Measurements from ENCODE around the gene CKM.
A peak's percentile ranks its signal among the peaks of the same experiment; 100 is the strongest.

Gene CKM

GRCh38 chr19:45322744-45323281 is at the start of gene CKM:
Gene CKM, minus strand, starts transcription at chr19:45322875. Its CDS starts 3,162 bp downstream, at chr19:45319713.
- H3K36me3 Mint-ChIP-seq: no peaks in the 10 kb centered on the region
- DNase-seq (ENCODE audit: low spot score in 2 of 2) (no peak), ATAC-seq (ENCODE audit: low read depth) (no peak)
- H3K4me1 Mint-ChIP-seq: peaks cover 4% of the 10 kb centered on the region
- no peaks in the 10 kb centered on the region for H3K9me3 Mint-ChIP-seq
- H3K27ac Mint-ChIP-seq: no peak within 1 kb of the TSS
- no peak within 1 kb of the TSS for H3K4me3 Mint-ChIP-seq
- peaks cover 15% of the 10 kb centered on the region for H3K27me3 Mint-ChIP-seq

GRCh38 chr19:45370410-45371204 is 47.9 kb upstream of the CKM start, which contains the start of gene ERCC2:
Gene ERCC2, minus strand, starts transcription at chr19:45370573. Its CDS starts 33 bp downstream, at chr19:45370540.
- peak within 1 kb of the TSS; percentile 81 for H3K4me3 Mint-ChIP-seq
- H3K36me3 Mint-ChIP-seq: peaks cover 2% of the 10 kb centered on the region
- ATAC-seq (ENCODE audit: low read depth) (peak; percentile 98), DNase-seq (ENCODE audit: low spot score in 2 of 2) (peak; percentile 99 to 100)
- peak within 1 kb of the TSS; percentile 75 for H3K27ac Mint-ChIP-seq
- H3K4me1 Mint-ChIP-seq: peaks cover 4% of the 10 kb centered on the region
- no peaks in the 10 kb centered on the region for H3K9me3 Mint-ChIP-seq
- H3K27me3 Mint-ChIP-seq: peaks cover 4% of the 10 kb centered on the region

GRCh38 chr19:45368737-45369340 is 46.2 kb upstream of the CKM start:
- peak overlapping the region; percentile 47 for H3K4me3 Mint-ChIP-seq
- H3K9me3 Mint-ChIP-seq: no peaks in the 10 kb centered on the region
- H3K27me3 Mint-ChIP-seq: no peaks in the 10 kb centered on the region
- ATAC-seq (ENCODE audit: low read depth): no peak
- no peak for DNase-seq (ENCODE audit: low spot score in 2 of 2)
- H3K27ac Mint-ChIP-seq: no peak overlapping the region
- peaks cover 4% of the 10 kb centered on the region for H3K4me1 Mint-ChIP-seq
- no peaks in the 10 kb centered on the region for H3K36me3 Mint-ChIP-seq

GRCh38 chr19:45368127-45368526 is 45.5 kb upstream of the CKM start:
- peaks cover 4% of the 10 kb centered on the region for H3K4me1 Mint-ChIP-seq
- no peaks in the 10 kb centered on the region for H3K27me3 Mint-ChIP-seq
- ATAC-seq (ENCODE audit: low read depth): no peak
- no peak overlapping the region for H3K4me3 Mint-ChIP-seq
- H3K36me3 Mint-ChIP-seq: no peaks in the 10 kb centered on the region
- DNase-seq (ENCODE audit: low spot score in 2 of 2): no peak
- H3K9me3 Mint-ChIP-seq: no peaks in the 10 kb centered on the region
- H3K27ac Mint-ChIP-seq: no peak overlapping the region

GRCh38 chr19:45364696-45365095 is 42.0 kb upstream of the CKM start:
- no peak for ATAC-seq (ENCODE audit: low read depth)
- Mint-ChIP-seq H3K9me3 (no peaks in the 10 kb centered on the region), H3K27me3 (no peaks in the 10 kb centered on the region), H3K27ac (no peak overlapping the region), H3K4me1 (peaks cover 4% of the 10 kb centered on the region), H3K4me3 (no peak overlapping the region), H3K36me3 (peaks cover 7% of the 10 kb centered on the region)
- no peak for DNase-seq (ENCODE audit: low spot score in 2 of 2)

- Mint-ChIP-seq H3K27ac (no peak overlapping the region), H3K4me3 (no peak overlapping the region), H3K4me1 (peaks cover 1% of the 10 kb centered on the region), H3K36me3 (peaks cover 11% of the 10 kb centered on the region), H3K9me3 (no peaks in the 10 kb centered on the region), H3K27me3 (no peaks in the 10 kb centered on the region)
- DNase-seq (ENCODE audit: low spot score in 2 of 2) (no peak), ATAC-seq (ENCODE audit: low read depth) (no peak)
Measured at GRCh38 chr19:45363861-45364459, 41.3 kb upstream of the CKM start.

- H3K27me3 Mint-ChIP-seq: no peaks in the 10 kb centered on the region
- peaks cover 13% of the 10 kb centered on the region for H3K36me3 Mint-ChIP-seq
- no peaks in the 10 kb centered on the region for H3K9me3 Mint-ChIP-seq
- H3K4me1 Mint-ChIP-seq: no peaks in the 10 kb centered on the region
- DNase-seq (ENCODE audit: low spot score in 2 of 2): no peak
- ATAC-seq (ENCODE audit: low read depth): no peak
- no peak overlapping the region for H3K27ac Mint-ChIP-seq
- no peak overlapping the region for H3K4me3 Mint-ChIP-seq
Measured at GRCh38 chr19:45362291-45362690, 39.6 kb upstream of the CKM start.

GRCh38 chr19:45361608-45362007 is 38.9 kb upstream of the CKM start:
- Mint-ChIP-seq H3K27ac (no peak overlapping the region), H3K27me3 (no peaks in the 10 kb centered on the region), H3K36me3 (peaks cover 13% of the 10 kb centered on the region), H3K4me1 (no peaks in the 10 kb centered on the region), H3K9me3 (no peaks in the 10 kb centered on the region), H3K4me3 (no peak overlapping the region)
- ATAC-seq (ENCODE audit: low read depth) (no peak), DNase-seq (ENCODE audit: low spot score in 2 of 2) (no peak)

- Mint-ChIP-seq H3K4me1 (no peaks in the 10 kb centered on the region), H3K9me3 (no peaks in the 10 kb centered on the region), H3K36me3 (peaks cover 16% of the 10 kb centered on the region), H3K27me3 (no peaks in the 10 kb centered on the region), H3K4me3 (no peak overlapping the region), H3K27ac (no peak overlapping the region)
- DNase-seq (ENCODE audit: low spot score in 2 of 2) (no peak), ATAC-seq (ENCODE audit: low read depth) (no peak)
Measured at GRCh38 chr19:45358213-45358792, 35.6 kb upstream of the CKM start.

GRCh38 chr19:45357445-45357783 is 34.7 kb upstream of the CKM start:
- Mint-ChIP-seq H3K9me3 (no peaks in the 10 kb centered on the region), H3K27me3 (no peaks in the 10 kb centered on the region), H3K27ac (no peak overlapping the region), H3K4me3 (no peak overlapping the region), H3K36me3 (peaks cover 18% of the 10 kb centered on the region), H3K4me1 (no peaks in the 10 kb centered on the region)
- DNase-seq (ENCODE audit: low spot score in 2 of 2) (no peak), ATAC-seq (ENCODE audit: low read depth) (no peak)

- DNase-seq (ENCODE audit: low spot score in 2 of 2) (no peak), ATAC-seq (ENCODE audit: low read depth) (no peak)
- Mint-ChIP-seq H3K27me3 (no peaks in the 10 kb centered on the region), H3K9me3 (no peaks in the 10 kb centered on the region), H3K36me3 (peaks cover 16% of the 10 kb centered on the region), H3K27ac (no peak overlapping the region), H3K4me1 (no peaks in the 10 kb centered on the region), H3K4me3 (no peak overlapping the region)
Measured at GRCh38 chr19:45356760-45357444, 34.2 kb upstream of the CKM start.

- Mint-ChIP-seq H3K4me3 (no peak overlapping the region), H3K4me1 (no peaks in the 10 kb centered on the region), H3K27ac (no peak overlapping the region), H3K9me3 (no peaks in the 10 kb centered on the region), H3K27me3 (no peaks in the 10 kb centered on the region), H3K36me3 (peaks cover 13% of the 10 kb centered on the region)
- ATAC-seq (ENCODE audit: low read depth): no peak
- no peak for DNase-seq (ENCODE audit: low spot score in 2 of 2)
Measured at GRCh38 chr19:45355910-45356309, 33.2 kb upstream of the CKM start.

GRCh38 chr19:45355402-45355801 is 32.7 kb upstream of the CKM start:
- Mint-ChIP-seq H3K36me3 (peaks cover 15% of the 10 kb centered on the region), H3K4me3 (no peak overlapping the region), H3K27me3 (no peaks in the 10 kb centered on the region), H3K27ac (no peak overlapping the region), H3K9me3 (no peaks in the 10 kb centered on the region), H3K4me1 (no peaks in the 10 kb centered on the region)
- ATAC-seq (ENCODE audit: low read depth) (no peak), DNase-seq (ENCODE audit: low spot score in 2 of 2) (no peak)
